Kidney epithelial cell (primary cell): ENCODE results near the gene TBC1D14. TPM values are rescaled to one million over a fixed set of nuclear protein-coding genes. Genes with fewer than 3 reads are reported as not detected.

Experiments
- DNase-seq: peaks from one replicate; pipeline ENCODE4 v3.0.0-alpha.2; 2010; ENCODE audit warnings: low read depth
- H3K27me3 ChIP-seq: 2 replicates; pipeline ENCODE4 v1.6.0; 2011; ENCODE audit warnings: low read length; ENCODE audit not compliant: control insufficient read depth, insufficient read depth
- H3K36me3 ChIP-seq: 2 replicates; pipeline ENCODE4 v1.5.1; 2011; ENCODE audit warnings: low read length; ENCODE audit not compliant: control insufficient read depth, insufficient read depth
- H3K4me3 ChIP-seq: 2 replicates; pipeline ENCODE4 v1.5.1; 2011; ENCODE audit warnings: low read depth, mild to moderate bottlenecking, control low read depth, low read length
- CTCF ChIP-seq: IDR thresholded peaks from 2 replicates; pipeline ENCODE4 v1.5.1; 2011; ENCODE audit warnings: mild to moderate bottlenecking, moderate library complexity, low read length, control low read depth, inconsistent platforms; ENCODE audit not compliant: insufficient read depth, poor library complexity, severe bottlenecking
- total RNA-seq: library from RNA; depleted of rRNA; stranded (reverse); fragments of >200 nt; gene quantifications from 2 replicates; pipeline ENCODE4 v1.2.3, GENCODE V29; 2015

The TBC1D14 gene
- total RNA-seq, 1 donor from 2014 or later, result 52.8 TPM

- DNase-seq, result no peak
- TF ChIP-seq CTCF, result no peak
- no peaks in the 10 kb centered on the region for H3K36me3 ChIP-seq
- no peak overlapping the region for H3K4me3 ChIP-seq
- no peaks in the 10 kb centered on the region for H3K27me3 ChIP-seq
These were observed 5.7 kb downstream of the TBC1D14 start for GRCh38 chr4:6915041-6916005.

GRCh38 chr4:6916069-6916586 is 6.5 kb downstream of the TBC1D14 start:
- DNase-seq, result no peak
- no peaks in the 10 kb centered on the region for H3K27me3 ChIP-seq
- no peak for TF ChIP-seq CTCF
- H3K36me3 ChIP-seq, result no peaks in the 10 kb centered on the region
- H3K4me3 ChIP-seq, result no peak overlapping the region

GRCh38 chr4:6916587-6917460 is 7.2 kb downstream of the TBC1D14 start:
- no peak for DNase-seq
- no peak overlapping the region for H3K4me3 ChIP-seq

GRCh38 chr4:6917461-6918271 is 8.0 kb downstream of the TBC1D14 start:
- no peak for DNase-seq
- no peaks in the 10 kb centered on the region for H3K36me3 ChIP-seq
- no peaks in the 10 kb centered on the region for H3K27me3 ChIP-seq
- TF ChIP-seq CTCF, result peak; percentile 45
- H3K4me3 ChIP-seq, result no peak overlapping the region

More at GRCh38 chr4:6916587-6917460, 7.2 kb downstream of the TBC1D14 start:
- TF ChIP-seq CTCF, result no peak
- Histone ChIP-seq H3K36me3 (no peaks in the 10 kb centered on the region), H3K27me3 (no peaks in the 10 kb centered on the region)

- Histone ChIP-seq H3K27me3 (no peaks in the 10 kb centered on the region), H3K4me3 (no peak overlapping the region), H3K36me3 (no peaks in the 10 kb centered on the region)
- TF ChIP-seq CTCF, result no peak
- DNase-seq, result no peak
These were observed 8.7 kb downstream of the TBC1D14 start for GRCh38 chr4:6918338-6918737.
